Right kidney (tissue), 1 donor: ENCODE results near the gene ALG10B.

Experiments used
- DNase-seq: peaks from one replicate; pipeline ENCODE4 v3.0.0-alpha.2; 2016

ALG10B gene

GRCh38 chr12:38370311-38370710 lies 53.7 kb downstream of the ALG10B start:
- DNase-seq, result no peak

GRCh38 chr12:38373784-38374183 lies 57.2 kb downstream of the ALG10B start:
- no peak for DNase-seq

GRCh38 chr12:38374751-38375150 lies 58.2 kb downstream of the ALG10B start:
- DNase-seq, result no peak
